Body of pancreas (tissue), 4 donors: Measurements from ENCODE around the gene TLDC2.

ENCODE experiments used
- CTCF ChIP-seq, 7 experiments: fragments of 450-650 bp in 4 of 7; fragments of 200-600 bp in 3 of 7; sonication (generic) in 3 of 7; IDR thresholded peaks; one replicate each; pipeline ENCODE4 v1.5.1; 2016 to 2019; ENCODE audit warnings: antibody characterized with exemption in 7 of 7
- POLR2A ChIP-seq, 3 donors: fragments of 450-650 bp; IDR thresholded peaks; one replicate each; pipeline ENCODE4 v1.6.1; 2016; ENCODE audit warnings: antibody characterized with exemption in 3 of 3, mild to moderate bottlenecking in 2 of 3

GRCh38 chr20:36855241-36855657 lies 20.7 kb upstream of the TLDC2 start:
- no peak for TF ChIP-seq CTCF (IDR thresholded peaks at IDR 0.05)
- no peak for TF ChIP-seq POLR2A (IDR thresholded peaks at IDR 0.05)
